HL-60 (cell line): ENCODE data around the gene APLP2.

Source experiments
- CTCF ChIP-seq: IDR thresholded peaks from one replicate; pipeline ENCODE4 v1.5.1; 2011; ENCODE audit warnings: low read length, control low read depth, inconsistent platforms; ENCODE audit not compliant: insufficient read depth
- GABPA ChIP-seq: IDR thresholded peaks from 2 replicates; pipeline ENCODE4 v1.6.1; 2012; ENCODE audit warnings: low read depth
- POLR2AphosphoS5 ChIP-seq: IDR thresholded peaks from 2 replicates; pipeline ENCODE4 v1.6.1; 2012; ENCODE audit warnings: low read depth
- REST ChIP-seq: IDR thresholded peaks from 2 replicates; pipeline ENCODE4 v1.6.1; 2012; ENCODE audit warnings: low read depth; ENCODE audit not compliant: insufficient replicate concordance

GRCh38 chr11:130047141-130047540 lies 22.6 kb upstream of the APLP2 start:
- no peak for TF ChIP-seq POLR2AphosphoS5
- TF ChIP-seq CTCF: no peak
- TF ChIP-seq REST: no peak
- TF ChIP-seq GABPA: no peak
